ENCODE data around the gene LPGAT1. TPM values are rescaled to one million over a fixed set of nuclear protein-coding genes. Genes with fewer than 3 reads are reported as not detected.

LPGAT1 gene
- total RNA-seq, 3 donors from 2014 or later (not counting 1 experiment from before 2014, with no cell fraction given), result 58.6 to 76.3 (median 71.5) TPM

DNA sequence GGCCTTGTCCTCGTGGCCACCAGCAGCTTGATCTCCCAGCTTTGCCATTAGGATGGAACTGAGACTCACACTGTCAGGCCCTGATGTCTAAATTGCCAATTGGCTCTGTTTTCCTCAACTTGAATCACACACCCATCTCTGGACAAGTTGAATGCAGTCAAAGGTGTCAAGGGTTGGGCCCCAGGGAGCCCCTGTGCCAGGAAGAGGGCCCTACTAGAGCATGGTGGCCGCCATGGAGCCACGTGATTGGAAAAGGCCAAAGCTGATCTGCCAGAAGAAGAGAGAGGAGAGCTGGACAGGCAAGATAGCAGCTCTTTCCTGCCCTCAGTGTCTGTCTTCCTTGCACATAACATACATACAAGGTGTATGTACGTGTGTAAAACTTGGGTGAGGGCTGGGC, 100.2 kb downstream of the LPGAT1 start:
- Histone ChIP-seq H3K4me3 (ENCODE audit: low read length) (no peak overlapping the region), H3K4me1 (ENCODE audit: control insufficient read depth, insufficient read depth, low read length) (no peaks in the 10 kb centered on the region), H3K36me3 (ENCODE audit: control insufficient read depth, insufficient read depth, low read length) (no peaks in the 10 kb centered on the region), H3K27me3 (ENCODE audit: control insufficient read depth, insufficient read depth, low read length) (no peaks in the 10 kb centered on the region), H3K27ac (ENCODE audit: low read length) (no peak overlapping the region), H3K9me3 (ENCODE audit: control insufficient read depth, insufficient read depth, low read length) (no peaks in the 10 kb centered on the region)
- H3K4me3 Mint-ChIP-seq, result no peak overlapping the region
- H3K27ac Mint-ChIP-seq, result no peak overlapping the region
- peaks cover 0 to 6% of the 10 kb centered on the region in 2 donors for H3K27me3 Mint-ChIP-seq (ENCODE audit: low read depth in 2 of 2)
- TF ChIP-seq, protein P1, sequence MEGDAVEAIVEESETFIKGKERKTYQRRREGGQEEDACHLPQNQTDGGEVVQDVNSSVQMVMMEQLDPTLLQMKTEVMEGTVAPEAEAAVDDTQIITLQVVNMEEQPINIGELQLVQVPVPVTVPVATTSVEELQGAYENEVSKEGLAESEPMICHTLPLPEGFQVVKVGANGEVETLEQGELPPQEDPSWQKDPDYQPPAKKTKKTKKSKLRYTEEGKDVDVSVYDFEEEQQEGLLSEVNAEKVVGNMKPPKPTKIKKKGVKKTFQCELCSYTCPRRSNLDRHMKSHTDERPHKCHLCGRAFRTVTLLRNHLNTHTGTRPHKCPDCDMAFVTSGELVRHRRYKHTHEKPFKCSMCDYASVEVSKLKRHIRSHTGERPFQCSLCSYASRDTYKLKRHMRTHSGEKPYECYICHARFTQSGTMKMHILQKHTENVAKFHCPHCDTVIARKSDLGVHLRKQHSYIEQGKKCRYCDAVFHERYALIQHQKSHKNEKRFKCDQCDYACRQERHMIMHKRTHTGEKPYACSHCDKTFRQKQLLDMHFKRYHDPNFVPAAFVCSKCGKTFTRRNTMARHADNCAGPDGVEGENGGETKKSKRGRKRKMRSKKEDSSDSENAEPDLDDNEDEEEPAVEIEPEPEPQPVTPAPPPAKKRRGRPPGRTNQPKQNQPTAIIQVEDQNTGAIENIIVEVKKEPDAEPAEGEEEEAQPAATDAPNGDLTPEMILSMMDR (IDR thresholded peaks at IDR 0.05), result no peak
- DNase-seq (no peak), ATAC-seq (no peak)
- intact Hi-C loops (cut with micrococcal nuclease), result no loop called here
- H3K36me3 Mint-ChIP-seq, result no peaks in the 10 kb centered on the region
- H3K4me1 Mint-ChIP-seq, result no peaks in the 10 kb centered on the region
- 75% methylated on average over 4 of the region's 4 CpGs for WGBS (ENCODE audit: insufficient coverage)
- no peaks in the 10 kb centered on the region for H3K9me3 Mint-ChIP-seq

DNA sequence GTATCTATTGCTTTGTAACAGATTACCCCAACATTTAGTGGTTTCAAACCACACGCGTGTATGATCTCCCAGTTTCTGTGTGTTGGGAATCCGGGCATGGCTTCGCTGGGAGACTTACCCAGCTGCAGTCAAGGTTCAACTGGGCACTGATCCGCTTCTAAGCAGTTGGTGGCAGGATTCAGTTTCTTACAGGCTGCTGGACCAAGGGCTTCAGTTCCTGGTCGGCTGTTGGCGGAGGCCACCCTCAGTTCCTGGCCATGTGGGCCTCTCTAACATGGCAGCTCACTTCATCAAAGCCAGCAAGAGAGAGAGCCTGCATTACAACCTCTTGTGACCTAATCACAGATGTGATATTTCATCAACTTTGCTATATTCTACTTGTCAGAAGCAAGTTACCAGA, 101.3 kb downstream of the LPGAT1 start:
- Mint-ChIP-seq H3K9me3 (no peaks in the 10 kb centered on the region), H3K27ac (no peak overlapping the region), H3K36me3 (no peaks in the 10 kb centered on the region), H3K4me1 (no peaks in the 10 kb centered on the region), H3K4me3 (no peak overlapping the region), H3K27me3 (ENCODE audit: low read depth in 2 of 2) (peaks cover 0 to 2% of the 10 kb centered on the region in 2 donors)
- Histone ChIP-seq H3K4me1 (ENCODE audit: control insufficient read depth, insufficient read depth, low read length) (no peaks in the 10 kb centered on the region), H3K27me3 (ENCODE audit: control insufficient read depth, insufficient read depth, low read length) (no peaks in the 10 kb centered on the region), H3K36me3 (ENCODE audit: control insufficient read depth, insufficient read depth, low read length) (no peaks in the 10 kb centered on the region), H3K27ac (ENCODE audit: low read length) (no peak overlapping the region), H3K9me3 (ENCODE audit: control insufficient read depth, insufficient read depth, low read length) (no peaks in the 10 kb centered on the region), H3K4me3 (ENCODE audit: low read length) (no peak overlapping the region)
- DNase-seq (no peak), ATAC-seq (no peak)
- WGBS (ENCODE audit: insufficient coverage), result 98% methylated on average over 7 of the region's 7 CpGs
- intact Hi-C loops (cut with micrococcal nuclease), result no loop called here
- TF ChIP-seq, protein P1 (IDR thresholded peaks at IDR 0.05), result no peak

DNA sequence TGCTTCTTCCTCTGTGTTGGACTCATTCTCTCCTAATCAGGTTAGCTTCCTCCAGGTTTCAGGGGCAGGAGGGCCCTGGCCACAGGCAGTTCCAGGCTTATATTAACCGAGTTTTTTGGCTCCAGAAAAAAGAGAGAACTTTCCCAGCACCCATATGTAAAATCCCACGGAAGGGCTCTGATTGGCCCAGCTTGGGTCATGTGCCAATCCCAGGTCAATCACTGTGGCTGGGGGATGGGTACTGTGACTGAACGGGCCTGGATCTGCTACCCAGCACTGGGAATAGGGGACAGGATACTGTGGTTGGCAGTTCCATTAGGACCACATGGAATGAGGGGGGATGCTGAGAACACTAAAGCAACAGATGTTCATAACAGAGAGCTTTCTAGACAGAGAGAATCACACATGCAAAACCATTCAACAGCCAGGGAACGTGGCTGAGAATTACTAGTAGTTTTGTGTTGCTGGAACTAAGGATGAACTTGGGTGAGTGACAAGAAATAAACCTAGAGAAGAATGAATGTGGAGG, 104.0 kb downstream of the LPGAT1 start:
- Mint-ChIP-seq H3K9me3 (no peaks in the 10 kb centered on the region), H3K4me1 (no peaks in the 10 kb centered on the region), H3K4me3 (no peak overlapping the region), H3K36me3 (no peaks in the 10 kb centered on the region), H3K27ac (no peak overlapping the region), H3K27me3 (ENCODE audit: low read depth in 2 of 2) (no peaks in the 10 kb centered on the region)
- WGBS (ENCODE audit: insufficient coverage), result 82% methylated on average over 4 of the region's 4 CpGs
- no peak overlapping the region for H3K4me3 ChIP-seq (ENCODE audit: low read length)
- DNase-seq, result no peak
- no peak overlapping the region for H3K27ac ChIP-seq (ENCODE audit: low read length)
- no peaks in the 10 kb centered on the region for H3K9me3 ChIP-seq (ENCODE audit: control insufficient read depth, insufficient read depth, low read length)
- no peaks in the 10 kb centered on the region for H3K4me1 ChIP-seq (ENCODE audit: control insufficient read depth, insufficient read depth, low read length)
- no peaks in the 10 kb centered on the region for H3K27me3 ChIP-seq (ENCODE audit: control insufficient read depth, insufficient read depth, low read length)
- no peak for ATAC-seq
- intact Hi-C loops (cut with micrococcal nuclease), result no loop called here
- H3K36me3 ChIP-seq (ENCODE audit: control insufficient read depth, insufficient read depth, low read length), result no peaks in the 10 kb centered on the region
- TF ChIP-seq, protein P1 (IDR thresholded peaks at IDR 0.05), result no peak

DNA sequence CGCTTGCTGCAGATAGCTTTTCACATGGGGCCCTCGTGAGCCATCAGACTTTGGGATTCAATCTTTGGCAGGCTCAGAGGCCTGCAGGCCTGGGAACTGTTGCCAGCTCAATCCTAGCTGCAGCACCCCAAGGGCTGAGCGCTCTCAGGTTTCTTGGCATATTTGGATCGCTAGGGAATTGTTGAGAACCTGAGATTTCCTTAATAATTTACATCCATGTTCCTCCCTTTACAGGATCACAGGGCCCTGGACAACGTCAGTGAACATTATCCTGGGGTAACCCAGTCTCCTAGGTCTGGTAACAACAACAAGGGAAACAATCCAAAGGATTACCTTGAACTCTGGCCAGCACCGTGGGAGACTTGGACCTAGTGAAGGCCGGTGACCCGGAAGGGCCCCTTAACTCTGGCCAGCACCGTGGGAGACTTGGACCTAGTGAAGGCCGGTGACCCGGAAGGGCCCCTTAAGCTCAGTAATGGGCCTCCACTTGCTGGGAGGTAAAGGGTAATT, 105.8 kb downstream of the LPGAT1 start:
- Mint-ChIP-seq H3K36me3 (no peaks in the 10 kb centered on the region), H3K9me3 (no peaks in the 10 kb centered on the region), H3K27me3 (ENCODE audit: low read depth in 2 of 2) (no peaks in the 10 kb centered on the region), H3K27ac (no peak overlapping the region), H3K4me1 (no peaks in the 10 kb centered on the region), H3K4me3 (no peak overlapping the region)
- H3K36me3 ChIP-seq (ENCODE audit: control insufficient read depth, insufficient read depth, low read length), result no peaks in the 10 kb centered on the region
- no peaks in the 10 kb centered on the region for H3K4me1 ChIP-seq (ENCODE audit: control insufficient read depth, insufficient read depth, low read length)
- H3K9me3 ChIP-seq (ENCODE audit: control insufficient read depth, insufficient read depth, low read length), result no peaks in the 10 kb centered on the region
- intact Hi-C loops (cut with micrococcal nuclease), result no loop called here
- ATAC-seq (no peak), DNase-seq (no peak)
- H3K27ac ChIP-seq (ENCODE audit: low read length), result no peak overlapping the region
- TF ChIP-seq, protein P1 (IDR thresholded peaks at IDR 0.05), result no peak
- 83% methylated on average over 11 of the region's 11 CpGs for WGBS (ENCODE audit: insufficient coverage)
- no peaks in the 10 kb centered on the region for H3K27me3 ChIP-seq (ENCODE audit: control insufficient read depth, insufficient read depth, low read length)
- H3K4me3 ChIP-seq (ENCODE audit: low read length), result no peak overlapping the region

Measured in natural killer cell (primary cell).